SU-DHL-6 (cell line): ENCODE results near the gene CD207.

Experiments used
- CTCF ChIP-seq: fragments of 200-600 bp; sonication (generic); IDR thresholded peaks from one replicate; pipeline ENCODE4 v1.5.1; 2017; ENCODE audit warnings: antibody characterized with exemption, mild to moderate bottlenecking, low read length, moderate library complexity; ENCODE audit not compliant: insufficient read depth, poor library complexity, severe bottlenecking
- EZH2phosphoT487 ChIP-seq: fragments of 200-600 bp; sonication (generic), shearing (Covaris generic); conservative IDR thresholded peaks from 2 replicates; pipeline ENCODE4 v1.6.1; 2018; ENCODE audit warnings: mild to moderate bottlenecking, antibody characterized with exemption, low read length, moderate library complexity, mixed read lengths

GRCh38 chr2:70834106-70834505 lies 1.5 kb downstream of the CD207 start:
- TF ChIP-seq CTCF: no peak
- no peak for TF ChIP-seq EZH2phosphoT487
